ENCODE data around the gene ANKRD6. TPM values are rescaled to one million over a fixed set of nuclear protein-coding genes. Genes with fewer than 3 reads are reported as not detected.

The ANKRD6 gene
- total RNA-seq, 1 donor = 1.3 TPM

- TF ChIP-seq CTCF (IDR thresholded peaks at IDR 0.05; ENCODE audit: insufficient read depth, low read depth, low read length) = no peak
Observed at GRCh38 chr6:89412071-89413005, 20.6 kb upstream of the ANKRD6 start, which contains the start of gene RRAGD. Gene RRAGD, minus strand, starts transcription at chr6:89412273. Its CDS starts 280 bp downstream, at chr6:89411993.

DNA sequence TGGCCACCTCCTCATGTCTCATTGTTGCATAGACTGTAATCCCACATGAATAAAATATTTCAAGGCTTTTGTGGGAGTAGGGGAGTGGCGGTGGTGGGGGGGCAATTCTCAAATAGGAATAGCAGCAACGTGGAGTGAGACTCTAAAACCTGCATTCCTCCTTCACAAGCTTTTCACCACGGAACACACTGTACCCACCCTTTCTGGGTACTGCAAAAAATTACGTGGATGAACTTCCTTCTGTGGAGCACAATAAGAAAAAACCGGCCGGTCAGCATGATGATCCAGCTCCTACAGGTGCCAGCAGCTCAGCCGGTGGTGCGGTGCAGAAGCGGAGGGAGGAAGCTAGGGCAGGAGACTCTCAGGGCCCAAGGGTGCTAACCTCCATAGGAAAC, 19.9 kb upstream of the ANKRD6 start:
- no peak overlapping the region for H3K4me3 ChIP-seq (ENCODE audit: low read depth, low read length)
- DNase-seq (ENCODE audit: low read depth) = no peak

More at GRCh38 chr6:89412071-89413005, 20.6 kb upstream of the ANKRD6 start, which contains the start of gene RRAGD:
- peak; percentile 14 for DNase-seq (ENCODE audit: low read depth)
- H3K4me3 ChIP-seq (ENCODE audit: low read depth, low read length) = peak within 1 kb of the TSS; percentile 47

GRCh38 chr6:89414215-89414614, 18.7 kb upstream of the ANKRD6 start:
- no peak for TF ChIP-seq CTCF (IDR thresholded peaks at IDR 0.05; ENCODE audit: insufficient read depth, low read depth, low read length)
- no peak overlapping the region for H3K4me3 ChIP-seq (ENCODE audit: low read depth, low read length)
- DNase-seq (ENCODE audit: low read depth) = no peak

More for the DNA sequence above, 19.9 kb upstream of the ANKRD6 start:
- TF ChIP-seq CTCF (IDR thresholded peaks at IDR 0.05; ENCODE audit: insufficient read depth, low read depth, low read length) = no peak

- DNase-seq (ENCODE audit: low read depth) = no peak
- no peak for TF ChIP-seq CTCF (IDR thresholded peaks at IDR 0.05; ENCODE audit: insufficient read depth, low read depth, low read length)
- H3K4me3 ChIP-seq (ENCODE audit: low read depth, low read length) = no peak overlapping the region
Observed at GRCh38 chr6:89415185-89415584, 17.8 kb upstream of the ANKRD6 start.

DNA sequence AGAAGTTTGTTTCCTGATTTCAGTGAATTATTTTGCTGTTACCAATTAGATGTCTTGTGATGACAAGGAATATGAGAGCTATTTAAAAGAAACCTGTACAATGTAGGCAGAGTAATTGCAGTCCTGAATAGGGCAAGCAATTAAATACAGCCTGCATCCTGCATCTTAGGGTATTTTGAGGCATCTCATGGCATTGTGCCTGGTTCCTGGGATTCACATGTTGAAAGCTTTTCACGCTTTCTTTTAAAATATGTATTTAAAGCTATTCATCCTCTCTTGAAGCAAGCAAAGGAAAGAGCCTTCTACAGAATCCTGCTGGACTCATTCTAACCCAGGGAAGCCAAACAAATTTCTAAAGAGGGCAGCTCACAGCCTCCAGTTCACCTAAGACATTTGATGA, 16.2 kb upstream of the ANKRD6 start:
- no peak for DNase-seq (ENCODE audit: low read depth)
- H3K4me3 ChIP-seq (ENCODE audit: low read depth, low read length) = no peak overlapping the region
- no peak for TF ChIP-seq CTCF (IDR thresholded peaks at IDR 0.05; ENCODE audit: insufficient read depth, low read depth, low read length)

DNA sequence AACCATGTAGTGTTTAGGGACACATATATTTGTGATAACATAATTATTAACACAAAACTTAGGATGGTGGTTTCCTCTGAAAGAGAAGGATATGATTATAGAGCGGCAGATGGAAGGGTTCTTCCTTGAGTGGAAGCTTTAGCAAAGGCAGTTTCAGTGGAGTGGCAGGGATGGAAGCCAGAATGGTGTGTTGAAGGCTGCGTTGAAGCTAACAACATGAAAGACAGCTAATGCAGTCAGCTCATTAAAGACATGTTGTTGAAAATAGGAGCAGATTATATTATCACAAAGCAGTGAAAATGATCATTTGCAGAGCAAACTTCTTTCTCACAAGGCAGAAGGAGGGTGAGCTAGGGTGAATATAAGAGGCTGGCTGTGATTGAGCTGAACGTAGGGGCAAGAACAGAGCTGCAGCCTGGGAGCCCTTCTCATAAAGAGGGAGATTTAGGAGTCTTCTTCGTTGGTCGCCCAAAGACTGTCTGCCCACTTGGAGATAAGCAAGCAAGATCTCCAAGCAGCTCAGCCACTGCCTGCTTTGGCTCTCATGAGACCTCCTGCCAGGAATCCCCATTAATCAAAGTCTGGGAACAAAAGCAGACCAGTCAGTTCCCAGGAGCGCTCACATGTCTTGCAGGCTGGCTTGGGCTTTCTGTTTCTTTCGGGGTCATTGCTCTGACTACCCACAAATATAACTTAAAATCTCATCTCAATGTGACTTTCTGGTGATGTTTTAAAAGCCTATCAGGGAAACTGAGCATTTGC, 2.6 kb upstream of the ANKRD6 start:
- no peak overlapping the region for H3K4me3 ChIP-seq (ENCODE audit: low read depth, low read length)
- TF ChIP-seq CTCF (IDR thresholded peaks at IDR 0.05; ENCODE audit: insufficient read depth, low read depth, low read length) = no peak
- DNase-seq (ENCODE audit: low read depth) = no peak

All from fibroblast of villous mesenchyme (primary cell).